AG04450 (cell line): ENCODE measurements around the gene TMEM38A. TPM values are rescaled to one million over a fixed set of nuclear protein-coding genes. Genes with fewer than 3 reads are reported as not detected.

Source experiments
- CTCF ChIA-PET: fragments of 300-600, 350-600 bp; formaldehyde crosslinking; extraction: SDS; loops from one replicate; lab custom pipeline; 2022; ENCODE audit warnings: antibody characterized with exemption, inconsistent platforms; lab: Charles Lee
- POLR2A ChIA-PET: fragments of 350-600 bp; formaldehyde crosslinking; extraction: SDS; loops from one replicate; lab custom pipeline; 2021; ENCODE audit warnings: antibody characterized with exemption, inconsistent platforms; lab: Yijun Ruan, JAX
- DNase-seq: peaks from one replicate; pipeline ENCODE4 v3.0.0-alpha.2; 2011; ENCODE audit warnings: low read depth, low spot score
- H3K27ac ChIP-seq: one replicate; pipeline ENCODE4 v1.5.1; 2012; ENCODE audit warnings: low read depth, low read length, control low read depth
- H3K27me3 ChIP-seq: one replicate; pipeline ENCODE4 v1.6.0; 2012; ENCODE audit warnings: low read length; ENCODE audit not compliant: control insufficient read depth, insufficient read depth
- H3K4me3 ChIP-seq: 2 replicates; pipeline ENCODE4 v1.5.1; 2011; ENCODE audit warnings: mild to moderate bottlenecking, low read depth, low read length, control low read depth
- H3K9me3 ChIP-seq: 2 replicates; pipeline ENCODE4 v1.5.1; 2012; ENCODE audit warnings: low read length; ENCODE audit not compliant: control insufficient read depth, insufficient read depth
- CTCF ChIP-seq: IDR thresholded peaks from 2 replicates; pipeline ENCODE4 v1.5.1; 2011; ENCODE audit warnings: low read depth, low read length, control low read depth, inconsistent platforms
- polyA plus RNA-seq: library from polyadenylated mRNA; depleted of rRNA; stranded (reverse); fragments of >200 nt; gene quantifications from 2 replicates; pipeline ENCODE4 v1.2.3, GENCODE V29; 2011

The TMEM38A gene
- polyA plus RNA-seq, 1 experiment = 2.4 TPM

DNA sequence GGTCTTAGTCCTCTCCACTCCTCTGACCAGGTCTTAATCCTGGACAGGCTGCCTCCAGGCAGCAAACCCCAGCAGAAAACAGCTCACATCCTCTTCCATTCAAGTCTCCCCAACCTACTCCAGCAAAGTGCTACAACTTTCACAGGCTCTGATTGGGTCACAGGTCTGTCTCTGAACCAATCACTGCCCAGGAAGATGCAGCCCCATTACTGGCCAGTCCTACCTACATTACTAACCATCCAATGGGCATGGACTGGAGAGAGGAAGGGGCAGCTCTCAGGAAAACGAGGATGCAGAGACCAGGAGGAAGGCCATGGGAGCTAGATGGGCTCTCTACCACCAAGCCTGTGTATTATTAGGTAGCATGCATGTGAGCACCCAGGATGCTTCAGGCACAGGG, 45.1 kb upstream of the TMEM38A start:
- CTCF ChIA-PET = no interaction called here
- no peaks in the 10 kb centered on the region for H3K27me3 ChIP-seq
- H3K27ac ChIP-seq = no peak overlapping the region
- POLR2A ChIA-PET = interaction anchor here (0.7 to 1.2 kb wide), 2 partner anchors 13 to 130 kb away, joined by 3 to 14 read pairs; partner anchors contain the start of gene MED26
- H3K9me3 ChIP-seq = no peaks in the 10 kb centered on the region
- no peak for TF ChIP-seq CTCF
- no peak overlapping the region for H3K4me3 ChIP-seq
- no peak for DNase-seq

DNA sequence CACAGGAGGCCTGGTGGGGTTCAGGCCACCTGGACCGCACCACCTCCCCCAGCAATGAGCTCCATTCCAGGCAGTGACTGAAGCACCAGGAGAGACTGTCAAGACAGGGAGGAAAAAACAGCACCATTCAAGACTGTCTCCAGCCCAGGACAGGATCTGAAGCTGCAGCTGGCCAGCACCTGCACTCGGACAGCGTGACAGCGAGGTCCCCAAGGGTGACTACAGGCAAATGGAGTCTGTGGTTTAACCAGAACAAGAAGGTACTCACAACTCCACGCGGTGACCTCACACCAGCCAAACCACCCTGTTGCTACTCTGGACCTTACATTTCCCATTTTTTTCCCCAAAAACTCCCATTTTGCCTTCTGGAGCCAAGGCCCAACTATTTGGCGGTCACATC, 42.7 kb upstream of the TMEM38A start:
- H3K9me3 ChIP-seq = no peaks in the 10 kb centered on the region
- no peak overlapping the region for H3K4me3 ChIP-seq
- H3K27me3 ChIP-seq = no peaks in the 10 kb centered on the region
- ChIA-PET CTCF (no interaction called here), POLR2A (no interaction called here)
- TF ChIP-seq CTCF = no peak
- no peak overlapping the region for H3K27ac ChIP-seq
- DNase-seq = no peak

DNA sequence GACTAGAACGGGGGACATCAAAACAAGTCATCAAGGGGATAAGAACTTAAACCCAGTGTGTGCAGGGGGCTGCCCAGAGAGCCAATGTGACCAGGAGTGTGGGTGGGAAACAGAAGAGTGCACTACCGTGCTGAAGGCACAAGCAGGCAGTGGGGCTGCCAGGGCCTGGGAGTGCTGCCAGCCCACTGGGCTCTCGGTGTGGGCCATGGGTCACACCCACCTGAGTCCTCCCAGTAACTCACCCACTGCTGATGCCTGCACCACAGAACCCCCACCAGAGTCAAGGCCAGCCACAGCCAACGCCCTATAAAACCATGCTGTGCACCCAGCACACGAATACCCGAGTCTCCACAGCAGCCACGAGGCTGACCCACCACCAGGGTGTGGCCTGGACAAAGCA, 41.5 kb upstream of the TMEM38A start:
- CTCF ChIA-PET = no interaction called here

DNA sequence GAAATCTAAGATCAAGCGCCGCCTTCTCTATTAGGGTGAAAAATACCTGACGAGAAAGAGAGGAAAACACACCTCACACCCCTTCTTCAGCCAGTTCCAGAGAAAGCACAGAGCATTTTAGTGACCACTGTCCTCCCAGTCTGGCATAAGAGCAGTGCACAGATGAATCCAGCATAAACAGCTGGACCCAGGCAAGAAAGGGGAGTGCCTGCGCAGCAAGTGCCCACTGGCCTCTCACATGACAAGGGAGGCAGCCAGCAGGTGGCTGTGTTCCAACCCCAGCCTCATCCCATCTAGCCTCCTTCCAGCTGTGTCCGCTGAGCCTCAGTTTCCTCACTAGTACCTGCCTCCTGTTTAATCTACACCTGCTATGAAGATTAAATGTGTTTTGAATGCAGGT, 40.9 kb upstream of the TMEM38A start:
- POLR2A ChIA-PET = no interaction called here
- no peak for TF ChIP-seq CTCF
- CTCF ChIA-PET = no interaction called here
- Histone ChIP-seq H3K27ac (no peak overlapping the region), H3K4me3 (no peak overlapping the region), H3K27me3 (no peaks in the 10 kb centered on the region), H3K9me3 (no peaks in the 10 kb centered on the region)
- DNase-seq = no peak

More for the DNA sequence above, 41.5 kb upstream of the TMEM38A start:
- POLR2A ChIA-PET = interaction anchor here (0.6 kb wide), 1 partner anchor 18 kb away, joined by 6 read pairs; no protein-coding TSS in a partner anchor
- DNase-seq = no peak
- Histone ChIP-seq H3K27me3 (no peaks in the 10 kb centered on the region), H3K4me3 (no peak overlapping the region), H3K9me3 (no peaks in the 10 kb centered on the region), H3K27ac (no peak overlapping the region)
- TF ChIP-seq CTCF = no peak

DNA sequence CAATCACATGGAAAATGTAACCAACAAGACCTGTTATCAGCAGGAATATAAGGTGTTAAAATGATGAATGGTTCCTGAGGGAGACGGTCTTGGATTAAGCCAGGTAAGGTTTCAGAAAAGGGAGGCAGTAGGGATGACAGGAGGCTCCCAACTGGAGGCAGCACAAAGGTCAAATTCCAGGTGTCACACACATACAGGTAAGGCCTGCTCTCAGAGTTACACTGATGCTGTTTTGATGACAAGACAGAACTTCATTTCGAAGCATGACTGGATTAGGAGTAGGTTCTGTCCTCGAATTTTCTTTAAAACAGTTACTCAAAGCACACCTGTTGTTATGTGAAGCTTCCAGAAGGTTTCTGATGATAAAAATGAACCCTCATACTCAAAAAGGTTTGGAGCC, 40.4 kb upstream of the TMEM38A start:
- no peak overlapping the region for H3K4me3 ChIP-seq
- H3K27me3 ChIP-seq = no peaks in the 10 kb centered on the region
- POLR2A ChIA-PET = no interaction called here
- DNase-seq = no peak
- no peak for TF ChIP-seq CTCF
- CTCF ChIA-PET = no interaction called here
- no peaks in the 10 kb centered on the region for H3K9me3 ChIP-seq
- H3K27ac ChIP-seq = no peak overlapping the region
